NT2/D1 (cell line): Measurements from ENCODE around the gene TOX3.

Source experiments
- SUZ12 ChIP-seq: IDR thresholded peaks from 2 replicates; pipeline ENCODE4 v1.6.1; 2011; ENCODE audit not compliant: insufficient read length, insufficient read depth; ENCODE audit errors: extremely low read depth
- ZNF274 ChIP-seq: IDR thresholded peaks from 2 replicates; pipeline ENCODE4 v1.6.1; 2011; ENCODE audit warnings: mild to moderate bottlenecking, low read depth, low read length

- TF ChIP-seq SUZ12: no peak
- TF ChIP-seq ZNF274: no peak
These were observed 157.9 kb downstream of the TOX3 start for GRCh38 chr16:52389045-52389444.
